ENCODE data around the gene PRR23E.

- TF ChIP-seq CTCF (IDR thresholded peaks at IDR 0.05) (no peak), POLR2A (IDR thresholded peaks at IDR 0.05) (no peak)
Observed at GRCh38 chr3:127157171-127157828, 35.6 kb upstream of the PRR23E start.
